ENCODE data around the gene NEUROD4.

- TF ChIP-seq EZH2 (IDR thresholded peaks at IDR 0.05; ENCODE audit: borderline replicate concordance) (no peak), EZH2phosphoT487 (IDR thresholded peaks at IDR 0.05; ENCODE audit: low read depth, severe bottlenecking, unreplicated experiment) (no peak), CTCF (IDR thresholded peaks at IDR 0.05; ENCODE audit: poor library complexity) (no peak)
These were observed 16.7 kb downstream of the NEUROD4 start for GRCh38 chr12:55036326-55037115.
